Measurements from ENCODE around the gene SMG6.

GRCh38 chr17:2156666-2157065, 146.9 kb downstream of the SMG6 start:
- no peak for TF ChIP-seq PHF8 (conservative IDR thresholded peaks at IDR 0.05; ENCODE audit: low read depth, low read length)
- TF ChIP-seq RXRA (IDR thresholded peaks at IDR 0.05; ENCODE audit: insufficient read depth, low read depth, low read length): no peak
- TF ChIP-seq, protein P1, sequence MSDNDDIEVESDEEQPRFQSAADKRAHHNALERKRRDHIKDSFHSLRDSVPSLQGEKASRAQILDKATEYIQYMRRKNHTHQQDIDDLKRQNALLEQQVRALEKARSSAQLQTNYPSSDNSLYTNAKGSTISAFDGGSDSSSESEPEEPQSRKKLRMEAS (IDR thresholded peaks at IDR 0.05): no peak
- no peak for TF ChIP-seq SUZ12 (IDR thresholded peaks at IDR 0.05; ENCODE audit: low read length)
- TF ChIP-seq, protein P2, sequence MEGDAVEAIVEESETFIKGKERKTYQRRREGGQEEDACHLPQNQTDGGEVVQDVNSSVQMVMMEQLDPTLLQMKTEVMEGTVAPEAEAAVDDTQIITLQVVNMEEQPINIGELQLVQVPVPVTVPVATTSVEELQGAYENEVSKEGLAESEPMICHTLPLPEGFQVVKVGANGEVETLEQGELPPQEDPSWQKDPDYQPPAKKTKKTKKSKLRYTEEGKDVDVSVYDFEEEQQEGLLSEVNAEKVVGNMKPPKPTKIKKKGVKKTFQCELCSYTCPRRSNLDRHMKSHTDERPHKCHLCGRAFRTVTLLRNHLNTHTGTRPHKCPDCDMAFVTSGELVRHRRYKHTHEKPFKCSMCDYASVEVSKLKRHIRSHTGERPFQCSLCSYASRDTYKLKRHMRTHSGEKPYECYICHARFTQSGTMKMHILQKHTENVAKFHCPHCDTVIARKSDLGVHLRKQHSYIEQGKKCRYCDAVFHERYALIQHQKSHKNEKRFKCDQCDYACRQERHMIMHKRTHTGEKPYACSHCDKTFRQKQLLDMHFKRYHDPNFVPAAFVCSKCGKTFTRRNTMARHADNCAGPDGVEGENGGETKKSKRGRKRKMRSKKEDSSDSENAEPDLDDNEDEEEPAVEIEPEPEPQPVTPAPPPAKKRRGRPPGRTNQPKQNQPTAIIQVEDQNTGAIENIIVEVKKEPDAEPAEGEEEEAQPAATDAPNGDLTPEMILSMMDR (IDR thresholded peaks at IDR 0.05; ENCODE audit: control extremely low read depth in 1 of 3, insufficient read depth in 1 of 3, low read depth in 1 of 3, low read length in 3 of 3): no peak
- TF ChIP-seq ATF2 (IDR thresholded peaks at IDR 0.05; ENCODE audit: low read length): no peak
- no peak for TF ChIP-seq POLR2A (IDR thresholded peaks at IDR 0.05; ENCODE audit: control extremely low read depth in 1 of 2, low read depth in 2 of 2, low read length in 2 of 2)
- no peak for TF ChIP-seq ASH2L (IDR thresholded peaks at IDR 0.05; ENCODE audit: low read length)
- no peak for TF ChIP-seq CBX5 (IDR thresholded peaks at IDR 0.05; ENCODE audit: low read depth, low read length)
- no peak for TF ChIP-seq EZH2 (IDR thresholded peaks at IDR 0.05; ENCODE audit: low read depth, low read length, severe bottlenecking)
- TF ChIP-seq RAD21 (IDR thresholded peaks at IDR 0.05 in 1 of 2, conservative IDR thresholded peaks at IDR 0.05 in 1 of 2; ENCODE audit: low read depth in 2 of 2, low read length in 2 of 2): no peak
- TF ChIP-seq CREB1 (IDR thresholded peaks at IDR 0.05): no peak
- no peak for TF ChIP-seq SP2 (IDR thresholded peaks at IDR 0.05; ENCODE audit: low read length)
